Activated T-cell treated with anti-CD3 and anti-CD28 coated beads, Interleukin-2, amount 50 U/mL, for 24 hours (primary cell): ENCODE results near the gene STAB1.

ENCODE experiments used
- DNase-seq: peaks from one replicate; pipeline ENCODE4 v3.0.0-alpha.2; 2020
- H3K27ac Mint-ChIP-seq: 2 replicates; pipeline ENCODE4 v1.8.0; 2020; ENCODE audit warnings: mild to moderate bottlenecking, mixed read lengths
- H3K27me3 Mint-ChIP-seq: 2 replicates; pipeline ENCODE4 v1.8.0; 2020; ENCODE audit warnings: mixed read lengths
- H3K36me3 Mint-ChIP-seq: 2 replicates; pipeline ENCODE4 v1.8.0; 2020; ENCODE audit warnings: low read depth, mixed read lengths
- H3K4me1 Mint-ChIP-seq: 2 replicates; pipeline ENCODE4 v1.8.0; 2020; ENCODE audit warnings: low read depth, mixed read lengths
- H3K4me3 Mint-ChIP-seq: 2 replicates; pipeline ENCODE4 v1.8.0; 2020; ENCODE audit warnings: mild to moderate bottlenecking, moderate library complexity, mixed read lengths
- H3K9me3 Mint-ChIP-seq: 2 replicates; pipeline ENCODE4 v1.8.0; 2020; ENCODE audit warnings: mixed read lengths

STAB1 gene

DNA sequence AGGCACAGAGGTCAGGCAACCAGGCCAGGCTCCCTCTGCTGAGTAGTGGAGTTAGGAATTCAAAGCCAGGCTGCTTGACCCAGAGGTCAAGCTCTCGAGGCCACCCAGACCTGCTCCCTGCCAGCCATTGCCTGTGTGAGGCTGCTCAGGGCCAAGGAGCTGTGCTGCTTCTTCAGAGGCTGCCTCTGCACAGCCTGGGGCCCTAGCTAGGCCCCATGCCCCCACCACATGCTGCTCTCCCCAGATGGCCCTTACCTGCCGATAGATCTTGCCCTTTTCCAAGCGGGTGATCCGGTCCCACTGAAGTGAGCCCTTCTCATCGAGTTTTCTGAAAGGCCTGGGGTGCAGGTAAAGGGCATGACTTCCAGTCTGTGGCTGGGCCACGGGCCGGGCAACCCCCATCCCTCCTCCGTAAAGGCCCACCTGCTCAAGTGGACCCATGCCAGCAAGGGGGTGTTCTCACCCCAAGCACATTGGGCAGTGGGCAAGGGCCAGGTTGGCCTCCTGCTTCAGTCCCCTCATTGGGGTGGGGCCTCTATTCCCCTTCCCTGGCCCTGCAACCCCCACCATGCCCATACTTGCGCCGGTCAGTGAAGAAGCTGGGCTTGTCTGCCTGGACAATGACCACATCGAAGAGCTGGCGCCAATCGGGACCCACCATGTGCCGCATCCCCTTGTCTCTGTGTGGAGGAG is 32.0 kb downstream of the STAB1 start:
- no peak overlapping the region for H3K27ac Mint-ChIP-seq
- H3K4me3 Mint-ChIP-seq, result no peak overlapping the region
- H3K4me1 Mint-ChIP-seq, result peaks cover 2% of the 10 kb centered on the region
- peaks cover 47% of the 10 kb centered on the region for H3K36me3 Mint-ChIP-seq
- H3K9me3 Mint-ChIP-seq, result no peaks in the 10 kb centered on the region
- no peak for DNase-seq
- no peaks in the 10 kb centered on the region for H3K27me3 Mint-ChIP-seq

DNA sequence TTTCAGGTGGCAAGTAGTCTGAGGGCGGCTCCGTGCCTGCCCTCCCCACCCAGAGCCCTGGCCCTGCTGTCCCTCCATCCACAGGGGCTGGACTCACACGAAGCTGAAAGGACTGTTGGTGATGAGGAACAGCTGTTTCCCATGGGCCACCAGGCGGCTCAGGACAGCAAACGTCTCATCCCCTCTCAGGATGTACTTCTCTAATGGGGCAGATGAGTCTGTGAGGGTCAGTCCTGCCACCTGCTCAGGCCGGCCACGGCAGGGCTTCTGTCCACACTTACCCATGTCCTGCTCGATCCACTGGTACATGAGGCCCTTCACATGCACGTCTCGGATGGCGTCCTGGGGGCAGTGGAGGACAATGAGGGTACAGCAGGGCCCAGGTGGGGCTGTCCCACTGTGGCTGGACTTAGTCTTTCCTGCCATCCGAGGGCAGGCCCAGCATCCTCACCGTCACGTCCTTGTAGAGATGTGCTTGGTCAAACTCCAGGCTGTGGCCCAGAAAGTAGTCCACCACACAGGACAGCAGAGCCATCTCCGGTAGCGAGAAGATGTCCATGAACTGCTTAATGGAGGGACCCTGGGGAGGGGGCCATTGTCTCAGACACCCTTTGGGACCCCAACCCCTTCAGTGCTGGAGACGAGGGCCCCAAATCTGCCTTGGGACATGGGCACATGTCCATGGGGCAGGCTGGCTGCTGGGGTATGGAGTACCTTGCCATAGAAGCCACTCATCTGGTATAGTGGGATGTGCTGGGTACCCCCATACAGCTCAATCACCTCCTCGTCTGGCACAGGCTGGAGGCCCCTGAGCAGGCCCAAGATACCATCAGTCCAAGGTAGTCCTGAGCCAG is 32.8 kb downstream of the STAB1 start:
- DNase-seq, result no peak
- Mint-ChIP-seq H3K9me3 (no peaks in the 10 kb centered on the region), H3K27me3 (no peaks in the 10 kb centered on the region), H3K4me3 (no peak overlapping the region), H3K4me1 (peaks cover 7% of the 10 kb centered on the region), H3K36me3 (peaks cover 54% of the 10 kb centered on the region), H3K27ac (no peak overlapping the region)

DNA sequence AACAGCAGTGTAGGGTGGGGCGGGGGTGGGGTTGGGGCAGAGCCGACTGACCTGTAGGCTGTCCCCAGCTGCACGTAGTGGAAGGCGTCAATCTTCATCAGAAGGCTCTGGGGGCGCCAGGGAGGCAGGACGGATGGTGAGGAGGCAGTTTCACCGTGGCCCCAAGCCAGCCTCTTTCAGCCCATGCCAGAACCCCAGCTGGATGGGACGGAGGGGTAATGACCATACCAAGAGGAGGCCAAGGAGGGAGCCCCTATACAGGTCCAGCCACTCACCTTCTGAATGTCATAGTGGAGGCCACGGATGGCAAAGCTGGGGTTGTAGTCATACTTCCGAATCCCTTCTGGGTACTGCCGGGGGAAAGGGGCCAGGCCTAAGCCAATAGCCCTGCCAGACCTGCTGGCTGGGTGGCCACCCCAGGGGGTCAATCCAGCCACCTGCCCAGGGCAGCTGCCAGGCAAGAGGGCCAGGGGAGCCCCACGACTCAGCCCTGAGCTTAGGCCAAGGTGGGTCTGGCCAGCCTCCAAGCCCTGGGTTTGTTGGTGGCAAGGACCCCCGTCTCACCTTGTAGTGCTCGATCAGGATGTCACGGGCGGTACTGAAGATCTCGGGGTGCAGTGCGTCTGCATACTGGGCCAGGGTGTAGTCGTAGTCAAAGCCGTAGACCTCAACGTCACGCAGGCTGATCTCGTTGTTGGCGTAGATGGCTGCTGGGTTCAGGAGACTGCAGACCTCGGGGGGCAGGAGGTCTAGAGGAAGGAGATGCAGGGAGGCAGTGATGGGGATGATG is 33.6 kb downstream of the STAB1 start:
- Mint-ChIP-seq H3K9me3 (no peaks in the 10 kb centered on the region), H3K27ac (no peak overlapping the region), H3K4me3 (no peak overlapping the region), H3K36me3 (peaks cover 53% of the 10 kb centered on the region), H3K27me3 (no peaks in the 10 kb centered on the region), H3K4me1 (peaks cover 7% of the 10 kb centered on the region)
- DNase-seq, result no peak

DNA sequence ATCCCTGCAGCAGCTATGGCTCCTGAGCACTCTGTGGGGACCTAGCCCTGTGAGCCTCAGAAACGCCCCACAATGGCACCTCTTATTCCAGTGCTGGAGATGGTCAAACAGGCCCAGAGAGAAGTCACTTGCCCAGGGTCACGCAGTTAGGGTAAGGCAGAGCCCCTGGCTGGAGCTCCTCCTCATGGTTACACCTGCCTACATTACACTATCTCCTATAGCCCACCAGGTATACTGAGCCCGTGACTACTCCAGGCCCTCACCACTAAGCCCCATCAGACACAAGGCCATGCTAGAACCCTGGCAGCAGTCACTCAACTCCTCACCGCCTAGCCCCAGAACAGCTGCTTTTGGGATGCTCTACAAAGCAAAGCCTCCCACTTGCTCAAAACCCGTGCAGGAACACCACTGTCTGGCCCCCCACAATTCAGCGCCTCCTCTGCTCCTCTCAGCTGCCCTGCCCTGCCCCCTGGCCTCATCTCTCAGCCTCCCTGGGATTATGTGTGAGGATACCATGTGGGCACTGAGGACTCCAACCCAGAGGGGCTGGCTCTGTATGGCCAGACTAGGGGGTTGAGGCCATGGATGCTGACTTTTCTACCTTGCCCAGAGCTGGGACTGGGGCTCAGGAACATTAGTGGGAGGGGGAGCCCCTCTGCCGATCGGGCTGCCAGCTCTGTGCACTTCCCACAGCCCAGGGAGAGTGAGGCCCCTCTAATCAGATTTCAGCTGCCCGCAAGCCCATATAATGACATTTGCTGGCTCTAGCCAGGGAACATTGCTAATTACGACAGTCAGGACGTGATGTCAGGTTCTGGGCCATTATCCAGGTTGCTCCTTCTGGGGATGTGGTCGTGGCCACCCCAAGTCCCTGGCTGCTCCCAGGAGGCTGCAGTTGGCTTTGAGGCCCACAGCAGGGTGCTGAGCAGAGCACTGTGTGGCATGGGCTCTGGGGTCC is 34.5 kb downstream of the STAB1 start:
- Mint-ChIP-seq H3K27ac (no peak overlapping the region), H3K4me3 (no peak overlapping the region), H3K27me3 (no peaks in the 10 kb centered on the region), H3K36me3 (peaks cover 44% of the 10 kb centered on the region), H3K4me1 (peaks cover 10% of the 10 kb centered on the region), H3K9me3 (no peaks in the 10 kb centered on the region)
- DNase-seq, result no peak

DNA sequence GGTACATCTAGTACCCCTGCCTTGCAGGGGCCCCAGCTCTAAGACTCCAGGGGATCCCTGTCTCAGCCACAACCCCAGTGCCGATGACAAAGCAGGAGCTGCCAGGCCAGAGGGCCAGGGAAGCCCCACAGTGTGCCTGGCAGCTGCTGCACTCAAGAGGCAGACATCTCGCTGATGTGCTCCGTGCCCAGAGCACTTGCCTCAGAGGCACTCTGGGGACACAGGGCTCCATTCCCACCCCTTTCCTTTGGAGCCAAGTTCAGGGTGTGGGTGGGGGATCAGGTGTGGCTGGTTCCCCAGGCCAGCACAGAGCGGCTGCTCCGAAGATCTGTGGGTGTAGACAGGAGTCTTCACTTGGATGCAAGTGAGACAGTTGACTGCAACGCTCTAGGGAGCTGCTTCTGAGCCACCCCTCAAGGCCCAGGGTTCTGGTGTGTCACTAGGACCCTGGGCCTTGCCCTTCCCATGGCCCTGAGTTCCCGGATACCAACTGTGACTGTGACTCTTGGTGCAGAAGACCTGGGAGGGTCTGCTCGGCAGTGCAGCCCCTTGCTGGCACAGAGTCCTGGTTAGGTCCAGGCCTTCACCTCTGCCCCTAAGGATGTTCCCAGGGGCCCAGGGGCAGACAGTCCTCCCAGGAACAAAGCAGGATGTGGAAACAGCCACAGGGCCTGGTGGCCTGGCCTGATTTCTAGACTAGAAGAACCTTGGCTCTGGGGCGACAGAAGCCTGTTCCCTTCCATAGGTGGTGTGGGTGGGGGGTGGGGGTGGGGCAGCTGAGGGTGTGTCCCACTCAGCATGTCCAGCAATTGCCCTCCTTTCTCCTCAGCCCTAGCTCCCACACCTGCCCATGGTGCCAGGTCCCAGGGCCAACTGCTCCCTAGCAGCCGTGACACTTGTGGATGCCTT is 36.0 kb downstream of the STAB1 start:
- DNase-seq, result peak; percentile 27
- Mint-ChIP-seq H3K36me3 (peaks cover 36% of the 10 kb centered on the region), H3K27me3 (no peaks in the 10 kb centered on the region), H3K27ac (no peak overlapping the region), H3K4me1 (peaks cover 20% of the 10 kb centered on the region), H3K9me3 (no peaks in the 10 kb centered on the region), H3K4me3 (peak overlapping the region; percentile 83)

DNA sequence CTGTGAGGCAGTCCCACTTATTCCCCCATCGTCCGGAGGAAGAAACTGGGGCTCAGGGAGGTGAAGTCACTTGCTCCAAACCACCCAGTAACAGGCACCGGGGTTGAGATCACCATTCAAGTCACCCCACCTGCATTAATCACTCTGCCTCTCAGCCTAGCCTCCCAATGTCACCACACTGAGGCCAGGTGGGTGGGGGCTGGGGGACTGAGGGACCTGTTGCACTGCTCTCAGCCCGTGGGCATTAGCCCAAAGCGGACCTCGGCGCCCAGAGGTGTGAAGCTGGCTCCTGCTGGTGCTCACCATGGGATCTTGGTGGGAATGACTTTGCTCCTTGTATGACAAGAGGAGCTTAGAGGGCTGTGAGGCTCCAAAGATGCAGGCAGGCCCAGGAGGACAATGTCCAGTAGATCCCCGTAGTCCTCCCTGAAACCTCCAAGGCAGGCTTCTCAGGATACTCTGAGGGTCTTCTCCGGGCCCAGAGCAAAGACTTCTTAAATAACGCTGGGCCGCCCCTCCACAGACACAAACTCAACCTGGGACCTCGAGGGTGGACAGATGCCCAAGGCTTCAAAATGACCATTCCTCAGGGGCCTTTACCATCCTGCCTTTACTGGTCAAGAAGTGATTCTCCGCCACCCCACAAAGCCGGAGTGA is 36.9 kb downstream of the STAB1 start:
- peak; percentile 28 for DNase-seq
- Mint-ChIP-seq H3K27ac (peak overlapping the region; percentile 74), H3K4me3 (peak overlapping the region; percentile 83)

DNA sequence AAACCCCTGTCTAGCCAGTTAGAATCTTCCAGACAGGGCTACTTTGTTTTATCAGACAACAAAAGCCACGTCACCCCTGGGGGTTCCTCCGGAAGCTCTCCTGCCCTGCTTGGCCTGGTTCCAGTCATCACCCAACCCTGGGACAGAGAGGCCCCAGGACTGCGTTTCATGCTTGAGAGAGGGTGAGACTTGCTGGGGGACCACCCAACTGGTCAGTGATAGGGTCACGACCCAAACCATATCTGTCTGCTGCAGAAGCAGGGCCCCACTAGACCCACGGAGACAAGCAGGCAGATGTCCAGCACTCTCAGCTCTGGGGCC is 37.3 kb downstream of the STAB1 start:
- Mint-ChIP-seq H3K36me3 (peaks cover 36% of the 10 kb centered on the region), H3K4me3 (peak overlapping the region; percentile 83), H3K9me3 (no peaks in the 10 kb centered on the region), H3K27me3 (no peaks in the 10 kb centered on the region), H3K4me1 (peaks cover 23% of the 10 kb centered on the region), H3K27ac (peak overlapping the region; percentile 74)
- peak; percentile 48 for DNase-seq

More for the DNA sequence above, 36.9 kb downstream of the STAB1 start:
- peaks cover 36% of the 10 kb centered on the region for H3K36me3 Mint-ChIP-seq
- H3K4me1 Mint-ChIP-seq, result peaks cover 20% of the 10 kb centered on the region
- no peaks in the 10 kb centered on the region for H3K27me3 Mint-ChIP-seq
- H3K9me3 Mint-ChIP-seq, result no peaks in the 10 kb centered on the region

DNA sequence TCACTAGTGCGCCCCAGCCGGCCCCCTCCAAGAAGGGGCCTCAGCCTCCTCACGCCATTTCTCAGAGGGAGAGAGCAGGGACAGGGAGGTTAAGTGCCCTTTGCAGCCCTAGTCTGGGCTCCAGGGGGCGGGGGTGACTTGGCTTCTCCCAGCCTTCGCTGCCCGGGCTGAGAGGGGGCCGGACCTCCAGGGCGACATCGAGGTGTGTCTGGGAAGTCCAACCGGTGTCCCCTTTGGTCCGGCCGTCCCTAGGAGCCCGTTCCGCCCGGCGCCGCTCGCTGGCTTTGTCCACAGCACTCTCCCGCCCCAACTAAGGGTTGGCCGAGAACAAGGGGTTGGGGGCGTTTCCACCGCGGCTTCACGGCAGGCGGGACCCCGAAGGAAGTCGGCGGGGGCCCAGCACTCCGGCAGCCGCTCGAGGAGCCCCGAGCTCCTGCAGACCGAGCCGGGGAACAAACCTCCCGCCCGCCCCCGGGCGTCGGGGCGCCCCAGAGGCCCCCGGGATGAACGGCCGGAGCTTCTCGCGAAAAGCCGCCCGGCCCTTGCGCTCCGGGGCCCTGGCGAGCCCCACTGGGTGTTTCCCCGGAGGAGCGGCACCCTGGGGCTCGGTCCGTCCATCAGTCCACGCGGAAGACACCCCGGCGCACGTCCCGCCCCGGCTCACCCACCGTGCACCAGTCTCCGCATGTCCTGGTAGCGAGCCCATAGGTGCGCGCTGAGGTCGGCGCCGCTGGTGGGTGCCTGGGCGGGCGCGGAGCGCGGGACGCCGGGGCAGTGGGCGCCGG is 37.9 kb downstream of the STAB1 start:
- peaks cover 28% of the 10 kb centered on the region for H3K4me1 Mint-ChIP-seq
- peak overlapping the region; percentile 83 for H3K4me3 Mint-ChIP-seq
- no peaks in the 10 kb centered on the region for H3K27me3 Mint-ChIP-seq
- H3K9me3 Mint-ChIP-seq, result no peaks in the 10 kb centered on the region
- peak; percentile 64 for DNase-seq
- H3K27ac Mint-ChIP-seq, result peak overlapping the region; percentile 74
- peaks cover 36% of the 10 kb centered on the region for H3K36me3 Mint-ChIP-seq

DNA sequence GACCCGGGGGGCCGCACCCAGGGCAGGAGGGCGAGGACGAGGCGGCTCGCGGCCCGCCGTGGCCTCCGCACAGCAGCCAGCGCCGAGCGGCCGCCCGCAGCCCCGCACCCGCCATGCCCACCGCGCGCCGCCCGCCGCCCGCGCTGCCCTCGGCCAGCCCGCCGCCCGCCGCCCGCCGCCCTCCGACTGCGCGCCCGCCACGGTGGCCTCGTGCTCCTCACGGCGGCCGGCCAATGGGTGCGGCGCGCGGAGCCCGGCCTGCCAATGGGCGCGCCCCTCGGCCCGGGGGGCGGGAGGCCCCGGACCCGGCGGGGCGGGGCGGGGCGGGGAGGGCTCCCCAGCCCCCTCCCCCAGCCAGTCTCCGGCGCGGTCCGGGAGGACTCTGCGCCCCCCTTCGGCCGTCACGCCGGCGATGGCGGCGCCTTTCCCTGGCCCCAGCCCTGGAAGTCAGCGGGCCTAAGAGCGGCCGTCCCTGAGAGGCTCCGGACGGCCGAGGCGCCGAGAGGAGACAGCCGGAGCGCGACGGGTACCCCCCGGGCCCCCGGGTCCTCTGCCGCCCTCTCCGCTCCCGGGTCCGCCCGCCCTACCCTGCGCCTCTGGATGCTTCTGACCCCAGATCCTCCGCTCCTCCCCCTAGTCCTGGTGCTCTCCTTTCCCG is 38.6 kb downstream of the STAB1 start, which contains the start of gene NT5DC2:
Gene NT5DC2 (minus strand): TSS at position 235 of the 658 bp plus-strand sequence. CDS start 120 bp downstream, at position 115.
- peaks cover 35% of the 10 kb centered on the region for H3K36me3 Mint-ChIP-seq
- H3K9me3 Mint-ChIP-seq, result no peaks in the 10 kb centered on the region
- peak; percentile 82 for DNase-seq
- H3K27ac Mint-ChIP-seq, result peak within 1 kb of the TSS; percentile 74
- peaks cover 34% of the 10 kb centered on the region for H3K4me1 Mint-ChIP-seq
- no peaks in the 10 kb centered on the region for H3K27me3 Mint-ChIP-seq
- peak within 1 kb of the TSS; percentile 83 for H3K4me3 Mint-ChIP-seq

DNA sequence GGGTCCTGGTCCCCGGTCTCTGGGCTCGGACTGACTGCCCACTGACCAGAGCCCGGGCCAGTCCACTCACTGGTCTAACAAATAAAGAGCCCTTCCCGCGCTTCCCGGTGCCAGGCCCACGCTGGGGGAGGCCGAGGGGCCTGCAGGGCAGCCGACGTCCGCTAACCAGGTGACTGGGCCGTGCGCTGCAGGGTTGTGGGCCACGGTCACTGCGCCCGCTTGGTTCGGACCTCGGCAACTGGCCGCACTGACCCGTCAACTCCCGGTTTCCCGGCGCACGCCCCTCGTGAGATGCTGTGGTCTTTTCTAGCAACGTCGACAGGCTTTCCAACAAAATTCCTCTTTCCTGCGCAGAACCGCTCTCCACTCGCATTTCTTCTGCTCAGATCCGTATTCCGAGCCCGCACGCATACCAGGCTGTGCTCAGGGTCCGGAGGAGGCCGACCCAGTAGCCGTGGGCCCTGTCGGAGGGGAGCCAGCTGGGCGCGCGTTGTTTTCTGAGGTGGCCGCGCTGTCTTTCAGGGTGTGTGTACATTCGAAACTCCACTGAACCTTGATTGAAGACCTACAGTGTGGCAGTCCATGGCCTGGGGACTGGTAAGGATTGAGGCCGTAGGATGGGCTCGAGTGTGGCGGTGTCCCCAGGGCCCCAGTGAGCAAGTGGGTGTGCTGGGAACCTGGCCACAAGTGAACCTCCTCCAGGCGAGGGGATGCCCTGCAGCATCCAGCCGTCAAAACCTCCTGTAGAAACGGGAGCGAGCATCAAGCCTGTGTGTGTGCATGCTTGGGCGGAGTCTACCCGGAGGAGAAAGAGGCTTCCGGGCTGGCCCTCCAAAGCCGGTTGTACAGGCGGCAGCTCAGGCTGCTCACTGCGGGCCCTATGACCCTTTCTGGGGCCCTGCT is 39.4 kb downstream of the STAB1 start:
- Mint-ChIP-seq H3K36me3 (peaks cover 38% of the 10 kb centered on the region), H3K4me3 (peak overlapping the region; percentile 76), H3K27me3 (no peaks in the 10 kb centered on the region), H3K27ac (peak overlapping the region; percentile 73), H3K4me1 (peaks cover 41% of the 10 kb centered on the region), H3K9me3 (no peaks in the 10 kb centered on the region)
- DNase-seq, result peak; percentile 34
